Stimulated activated CD8-positive, alpha-beta memory T cell treated with anti-CD3 and anti-CD28 coated beads, Interleukin-4, amount 100 ng/mL, for 1 hour (primary cell): ENCODE measurements around the gene GRIP1.

Experiments used
- DNase-seq, 2 donors: peaks; one replicate each; pipeline ENCODE4 v3.0.0-alpha.2; 2020; ENCODE audit warnings: low read depth in 2 of 2, low spot score in 1 of 2

Gene GRIP1

GRCh38 chr12:66393890-66394289 is 285.0 kb downstream of the GRIP1 start:
- DNase-seq, result no peak

GRCh38 chr12:66392266-66392915 is 286.5 kb downstream of the GRIP1 start:
- no peak for DNase-seq

- DNase-seq, result no peak
These were observed 290.4 kb downstream of the GRIP1 start for GRCh38 chr12:66388517-66388916.

GRCh38 chr12:66387117-66387516 is 291.8 kb downstream of the GRIP1 start:
- no peak for DNase-seq

GRCh38 chr12:66380769-66381535 is 297.9 kb downstream of the GRIP1 start:
- DNase-seq, result no peak

- no peak for DNase-seq
These were observed 299.3 kb downstream of the GRIP1 start for GRCh38 chr12:66379616-66380015.

- no peak for DNase-seq
These were observed 303.3 kb downstream of the GRIP1 start for GRCh38 chr12:66375560-66375959.

GRCh38 chr12:66371982-66372381 is 306.9 kb downstream of the GRIP1 start:
- no peak for DNase-seq

- DNase-seq, result no peak
These were observed 311.7 kb downstream of the GRIP1 start for GRCh38 chr12:66367015-66367667.

GRCh38 chr12:66365718-66366490 is 313.0 kb downstream of the GRIP1 start:
- DNase-seq, result no peak

- DNase-seq, result no peak
These were observed 317.2 kb downstream of the GRIP1 start for GRCh38 chr12:66361703-66362102.

- no peak for DNase-seq
These were observed 319.6 kb downstream of the GRIP1 start for GRCh38 chr12:66359300-66359699.

- DNase-seq, result no peak
These were observed 324.6 kb downstream of the GRIP1 start for GRCh38 chr12:66354291-66354690.

GRCh38 chr12:66352899-66353298 is 326.0 kb downstream of the GRIP1 start:
- no peak for DNase-seq

- no peak for DNase-seq
These were observed 326.7 kb downstream of the GRIP1 start for GRCh38 chr12:66352197-66352596.

- no peak for DNase-seq
These were observed 327.6 kb downstream of the GRIP1 start for GRCh38 chr12:66351301-66351700.

GRCh38 chr12:66345956-66346355 is 332.9 kb downstream of the GRIP1 start:
- DNase-seq, result no peak

GRCh38 chr12:66345212-66345611 is 333.7 kb downstream of the GRIP1 start:
- DNase-seq, result no peak

GRCh38 chr12:66341126-66341525 is 337.8 kb downstream of the GRIP1 start:
- no peak for DNase-seq

GRCh38 chr12:66340131-66340530 is 338.7 kb downstream of the GRIP1 start:
- no peak for DNase-seq

- no peak for DNase-seq
These were observed 341.4 kb downstream of the GRIP1 start for GRCh38 chr12:66337381-66338010.
